H1 (cell line): ENCODE data around the gene INPP4B. TPM values are rescaled to one million over a fixed set of nuclear protein-coding genes. Genes with fewer than 3 reads are reported as not detected.

ENCODE experiments used
- BACH1 ChIP-seq: IDR thresholded peaks from 2 replicates; pipeline ENCODE4 v1.6.1; 2012; ENCODE audit warnings: low read length, improper control_type of control experiment
- CEBPB ChIP-seq: IDR thresholded peaks from 2 replicates; pipeline ENCODE4 v1.6.1; 2012; ENCODE audit warnings: low read depth, low read length
- CHD1 ChIP-seq: IDR thresholded peaks from 2 replicates; pipeline ENCODE4 v1.6.1; 2012; ENCODE audit warnings: low read depth, low read length, improper control_type of control experiment
- CHD7 ChIP-seq: fragments of 300-600 bp; sonication (generic); IDR thresholded peaks from 2 replicates; pipeline ENCODE4 v1.7.1; 2012; ENCODE audit warnings: low read length, moderate library complexity, mild to moderate bottlenecking, inconsistent platforms; ENCODE audit not compliant: insufficient replicate concordance
- CTBP2 ChIP-seq: IDR thresholded peaks from 2 replicates; pipeline ENCODE4 v1.7.0; 2011; ENCODE audit warnings: borderline replicate concordance, mild to moderate bottlenecking, moderate library complexity, mixed read lengths, low read length; ENCODE audit not compliant: insufficient read depth, insufficient read length
- EP300 ChIP-seq, 2 experiments: IDR thresholded peaks; 1 replicate in 1 of 2; 2 replicates in 1 of 2; pipeline ENCODE4 v1.6.1; 2011 to 2012; ENCODE audit warnings: low read depth in 2 of 2, low read length in 2 of 2, mild to moderate bottlenecking in 2 of 2, borderline replicate concordance in 1 of 2, inconsistent platforms in 1 of 2, moderate library complexity in 1 of 2
- KDM5A ChIP-seq: fragments of 200-600 bp; IDR thresholded peaks from 2 replicates; pipeline ENCODE4 v1.7.1; 2012; ENCODE audit warnings: mild to moderate bottlenecking, low read length, inconsistent platforms, mixed read lengths
- PHF8 ChIP-seq: fragments of 200-600 bp; sonication (generic); conservative IDR thresholded peaks from 2 replicates; pipeline ENCODE4 v1.7.1; 2012; ENCODE audit warnings: low read depth, mild to moderate bottlenecking, inconsistent platforms, low read length, moderate library complexity
- RFX5 ChIP-seq: IDR thresholded peaks from 2 replicates; pipeline ENCODE4 v1.6.1; 2011; ENCODE audit warnings: low read depth, low read length, improper control_type of control experiment, borderline replicate concordance
- TAF7 ChIP-seq: optimal IDR thresholded peaks from 2 replicates; pipeline ENCODE3; 2011; ENCODE audit warnings: low read depth, mild to moderate bottlenecking, inconsistent platforms, low read length, moderate library complexity, borderline replicate concordance
- TEAD4 ChIP-seq: IDR thresholded peaks from 2 replicates; pipeline ENCODE4 v1.6.1; 2012; ENCODE audit warnings: low read depth, low read length, inconsistent platforms, mixed read lengths
- polyA plus RNA-seq, 7 experiments: library from polyadenylated mRNA; depleted of rRNA in 3 of 7; stranded (reverse) in 5 of 7; unstranded in 2 of 7; fragments of >200 nt in 5 of 7; fragments of 200-250 nt in 2 of 7; gene quantifications; 1 replicate in 5 of 7; 2 replicates in 1 of 7; 4 replicates in 1 of 7; pipeline versions ENCODE4 v1.2.1 to v1.2.3, GENCODE V29; 2011 to 2013; ENCODE audit warnings: missing spikeins in 2 of 7, mixed read lengths in 2 of 7
- total RNA-seq: library from RNA; stranded (reverse); fragmentation: NEBNext Ultra II Directional; extraction: Animal tissue kit (Norgen Biotek cat#: 25700); gene quantifications from 2 replicates; pipeline ENCODE4 v1.2.1, GENCODE V29; 2021

INPP4B gene
- total and polyA plus RNA-seq, 2 of the 8 experiments (the other 6 are each of a cell fraction or from before 2014, with no cell fraction given): 0.11 to 0.54 TPM

DNA sequence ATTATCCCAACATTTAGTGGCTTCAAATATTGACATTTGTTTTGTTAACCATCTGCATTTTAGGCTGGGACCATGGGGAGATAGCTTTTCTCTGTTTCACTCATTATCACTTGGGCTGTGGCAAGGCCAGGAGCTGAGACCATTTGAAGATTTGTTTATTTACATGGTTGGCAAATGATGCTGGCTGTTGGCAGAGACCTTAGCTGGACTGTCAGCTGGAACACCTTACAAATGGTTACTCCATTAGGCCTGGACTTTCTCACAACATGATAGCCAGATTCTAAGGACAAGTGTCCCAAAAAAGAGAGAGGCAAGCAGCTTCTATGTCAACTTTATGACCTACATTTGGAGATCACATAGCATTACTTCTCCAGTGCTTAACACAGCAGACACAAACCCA, 130.4 kb downstream of the INPP4B start (continued):
- TF ChIP-seq CHD7: no peak
- TF ChIP-seq TEAD4: no peak
- TF ChIP-seq CEBPB: no peak
- no peak for TF ChIP-seq CHD1
- no peak for TF ChIP-seq KDM5A
- TF ChIP-seq TAF7: no peak
- TF ChIP-seq RFX5: no peak
- no peak for TF ChIP-seq EP300 (IDR thresholded peaks at IDR 0.05; ENCODE audit: borderline replicate concordance in 1 of 2, low read depth in 2 of 2, low read length in 2 of 2)
- TF ChIP-seq BACH1: no peak
- no peak for TF ChIP-seq PHF8
- no peak for TF ChIP-seq CTBP2
